ENCODE data around the gene MORN4.
"Not testable (repeated sequence)": the region's sequence is repeated elsewhere in the genome, so short reads cannot be mapped to it uniquely, and the experiment has no call there.

MORN4 gene

GRCh38 chr10:97596101-97597082 lies 36.9 kb downstream of the MORN4 start:
- no peak for DNase-seq

- DNase-seq = no peak
These were observed 39.9 kb downstream of the MORN4 start for GRCh38 chr10:97593421-97593820.

- no peak for DNase-seq
These were observed 42.4 kb downstream of the MORN4 start for GRCh38 chr10:97590748-97591495.

DNA sequence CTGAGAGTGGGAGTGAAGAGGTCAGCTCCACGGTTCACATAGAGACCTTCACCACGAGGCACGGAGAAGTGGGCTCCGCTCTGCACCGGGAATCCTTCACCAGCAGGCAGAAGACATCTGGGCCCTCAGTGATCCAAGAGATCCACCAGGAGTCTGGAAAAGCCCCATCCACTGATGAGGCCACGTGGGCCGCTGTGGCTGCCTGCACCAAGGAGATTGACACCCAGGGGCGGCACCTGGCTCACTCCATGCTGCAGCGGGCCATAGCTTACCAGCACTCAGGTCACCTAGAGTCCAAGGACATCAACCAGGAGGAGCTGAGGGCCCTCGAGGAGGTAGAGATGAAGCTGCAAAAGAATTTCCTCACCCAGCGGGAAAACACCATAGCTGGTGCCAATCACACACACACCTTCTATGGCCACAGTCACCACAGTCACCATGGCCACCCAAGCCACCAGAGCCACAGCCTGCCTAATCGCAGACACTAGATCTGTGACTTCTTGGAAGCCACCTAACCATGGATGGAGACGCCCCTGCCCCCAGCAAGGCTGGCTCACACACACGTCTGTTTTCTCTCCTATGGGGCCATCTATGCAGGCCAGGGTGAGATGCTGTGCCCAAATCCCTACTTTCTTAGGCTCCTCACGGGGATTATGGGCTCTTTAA lies 43.1 kb downstream of the MORN4 start:
- DNase-seq = no peak

DNA sequence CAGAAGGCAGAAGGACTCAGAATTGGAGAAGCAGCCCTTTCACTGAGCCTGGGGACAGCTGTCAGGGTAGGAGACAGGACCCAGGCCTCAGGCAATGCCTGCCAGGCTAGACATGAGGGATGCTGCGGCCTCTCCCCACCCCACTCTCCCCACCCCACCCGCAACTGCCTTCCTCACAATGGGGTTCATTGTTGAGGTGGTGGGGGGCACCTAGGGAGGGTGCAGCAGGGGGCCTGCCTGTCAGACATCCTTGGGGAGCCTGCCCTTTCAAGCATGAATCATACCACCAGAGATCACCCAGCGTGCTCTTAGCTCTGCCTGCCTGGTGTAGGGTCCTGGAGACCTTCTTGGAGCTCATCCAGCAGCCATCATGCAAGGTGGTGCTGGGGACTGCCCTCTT lies 43.8 kb downstream of the MORN4 start, which contains the start of gene C10orf62:
Gene C10orf62, plus strand, starts transcription at position 243 of the 400 bp plus-strand sequence. CDS start 177 bp downstream, outside the sequence.
- no peak for DNase-seq

DNA sequence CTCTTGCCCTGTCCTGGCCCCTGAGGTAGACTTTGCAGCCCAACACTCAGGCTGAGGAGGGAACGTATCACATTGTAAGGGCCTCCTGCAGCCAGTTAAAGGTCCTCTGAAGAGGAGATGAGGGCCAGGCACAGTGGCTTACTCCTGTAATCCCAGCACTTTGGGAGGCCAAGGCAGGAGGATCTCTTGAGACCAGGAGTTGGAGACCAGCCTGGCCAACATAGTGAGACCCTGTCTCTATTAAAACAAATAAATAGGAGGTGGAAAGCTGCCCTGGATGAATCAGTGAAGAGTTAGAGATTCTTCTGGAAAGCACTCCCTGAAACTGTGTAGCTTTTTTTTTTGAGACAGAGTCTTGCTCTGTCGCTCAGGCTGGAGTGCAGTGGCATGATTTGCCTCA lies 46.1 kb downstream of the MORN4 start:
- DNase-seq = no peak

DNA sequence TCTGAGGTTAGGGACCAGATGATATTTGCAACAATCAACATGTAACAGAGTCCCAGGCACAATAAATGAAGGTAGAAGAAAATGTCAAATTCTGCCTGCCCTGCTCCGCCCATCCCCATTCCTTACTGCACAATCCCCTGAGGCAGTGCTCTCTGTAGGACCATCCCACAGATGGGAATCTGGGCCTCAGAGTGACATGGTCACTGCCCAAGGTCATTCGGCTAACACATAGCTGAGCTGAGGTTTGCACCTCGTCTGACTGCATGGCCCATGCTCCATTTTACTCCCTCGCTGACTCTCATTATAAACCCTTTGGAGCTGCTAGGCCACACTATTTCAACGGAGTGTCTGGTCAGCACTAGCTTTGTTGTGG lies 47.9 kb downstream of the MORN4 start:
- DNase-seq = no peak

- no peak for DNase-seq
These were observed 48.4 kb downstream of the MORN4 start for GRCh38 chr10:97584798-97585438.

- no peak for DNase-seq
These were observed 49.1 kb downstream of the MORN4 start, which contains the start of gene HOGA1 for GRCh38 chr10:97584060-97584797. TSS of gene HOGA1 (plus strand) at chr10:97584389. CDS start at chr10:97584704, 315 bp downstream.

GRCh38 chr10:97583476-97583875 lies 49.8 kb downstream of the MORN4 start:
- no peak for DNase-seq

- DNase-seq = no peak
These were observed 51.1 kb downstream of the MORN4 start for GRCh38 chr10:97582169-97582568.

- no peak for DNase-seq
These were observed 52.6 kb downstream of the MORN4 start for GRCh38 chr10:97580421-97581367.

DNA sequence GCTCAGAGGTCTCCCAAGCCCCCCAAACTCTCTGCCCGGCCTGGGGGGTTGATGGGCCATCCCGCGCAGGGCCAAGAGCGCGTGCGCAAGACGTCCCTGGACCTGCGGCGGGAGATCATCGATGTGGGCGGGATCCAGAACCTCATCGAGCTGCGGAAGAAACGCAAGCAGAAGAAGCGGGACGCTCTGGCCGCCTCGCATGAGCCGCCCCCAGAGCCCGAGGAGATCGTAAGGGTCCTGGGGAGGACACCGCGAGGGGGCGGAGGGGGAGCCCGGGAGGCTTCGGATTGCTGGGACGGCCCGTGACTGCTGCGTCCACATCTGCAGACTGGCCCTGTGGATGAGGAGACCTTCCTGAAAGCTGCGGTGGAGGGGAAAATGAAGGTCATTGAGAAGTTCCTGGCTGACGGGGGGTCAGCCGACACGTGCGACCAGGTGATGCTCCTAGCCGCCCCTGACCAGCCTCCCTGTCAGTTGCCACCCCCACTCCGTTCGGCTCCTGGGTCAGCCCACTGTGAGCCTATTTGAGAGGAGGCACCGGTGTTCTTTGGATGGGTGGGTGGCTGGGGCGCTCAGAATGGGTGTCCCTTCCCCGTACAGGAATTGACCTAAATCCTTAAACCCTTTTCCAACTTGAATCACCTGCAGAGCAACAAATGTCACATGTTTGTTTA lies 55.0 kb downstream of the MORN4 start:
- no peak for DNase-seq

DNA sequence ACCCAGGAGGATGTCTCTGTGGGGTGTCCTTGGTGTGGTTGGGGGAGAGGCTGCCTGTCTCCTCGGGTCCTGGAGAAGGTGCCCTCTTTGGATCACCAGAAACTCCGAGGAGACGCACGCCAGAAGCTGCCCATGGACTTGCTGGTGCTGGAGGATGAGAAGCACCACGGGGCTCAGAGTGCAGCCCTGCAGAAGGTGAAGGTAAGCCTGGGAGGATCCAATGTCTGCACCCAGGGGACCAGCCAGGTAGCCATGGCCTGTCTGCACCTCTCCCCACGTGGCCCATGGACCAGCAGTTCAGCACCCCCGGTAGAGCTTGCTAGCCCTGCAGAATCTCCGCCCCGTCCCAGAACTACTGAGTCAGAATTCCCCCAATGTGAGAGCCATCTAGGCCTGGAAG lies 55.6 kb downstream of the MORN4 start:
- no peak for DNase-seq

GRCh38 chr10:97576487-97576886 lies 56.8 kb downstream of the MORN4 start:
- not testable (repeated sequence) for DNase-seq

DNA sequence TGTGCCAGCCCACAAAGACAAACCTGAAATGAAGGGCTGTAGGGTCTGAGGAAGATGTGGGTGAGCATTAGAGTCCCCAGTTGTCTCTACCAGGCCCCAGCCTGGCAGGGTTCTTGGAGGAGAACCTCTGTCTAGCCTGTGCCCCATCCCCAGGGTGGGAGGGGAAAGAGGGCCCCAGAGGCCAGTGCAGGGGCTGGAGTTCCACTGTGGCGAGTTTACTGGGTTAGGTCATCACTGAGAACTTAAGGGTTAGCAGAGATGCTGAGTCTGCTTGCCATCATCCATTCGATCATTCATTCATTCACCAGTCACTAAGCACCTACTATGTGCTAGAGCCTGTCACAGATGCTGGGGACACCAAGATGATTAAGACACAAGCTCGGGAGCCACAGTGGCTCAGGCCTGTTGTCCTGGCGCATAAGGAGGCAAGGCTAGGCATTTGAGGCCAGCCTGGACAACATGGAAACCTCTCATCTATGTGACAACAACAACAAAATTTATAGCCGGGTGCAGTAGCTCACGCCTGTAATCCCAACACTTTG lies 58.1 kb downstream of the MORN4 start:
- no peak for DNase-seq

DNA sequence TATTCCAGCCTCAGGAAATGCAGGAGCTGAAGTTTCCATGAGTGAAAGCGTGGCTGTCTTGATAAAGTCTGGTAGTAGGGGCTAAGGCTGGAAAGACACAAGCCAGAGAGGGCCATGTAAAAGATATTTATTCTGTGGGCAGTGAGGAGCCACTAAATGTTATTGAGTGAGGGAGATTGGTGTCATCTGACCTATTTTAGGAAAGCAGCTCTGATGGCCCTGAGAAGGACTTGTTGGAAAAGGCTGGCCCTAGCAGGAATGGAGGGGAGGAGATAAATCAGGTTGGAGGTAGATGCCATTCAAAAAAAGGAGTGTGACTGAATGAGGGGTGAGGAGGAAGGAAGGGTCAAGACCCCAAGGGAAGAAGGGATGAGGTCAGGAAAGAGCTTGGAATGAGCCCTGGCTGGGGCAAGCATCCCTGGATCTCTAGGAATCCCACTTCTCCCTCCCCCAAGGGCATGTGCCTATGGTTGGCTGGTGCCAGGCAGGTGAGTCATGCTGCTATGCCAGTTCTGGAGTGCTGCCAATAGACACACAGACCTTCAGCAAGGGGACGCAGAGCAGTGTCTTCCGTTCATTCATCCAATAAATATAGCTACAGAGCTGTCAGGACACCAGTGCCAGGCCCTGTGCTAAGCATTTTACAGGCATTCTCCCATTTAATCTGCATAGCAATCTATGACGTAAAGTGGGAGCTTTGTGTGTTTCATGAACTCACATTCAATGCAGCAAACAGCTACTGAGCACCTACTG lies 58.8 kb downstream of the MORN4 start:
- no peak for DNase-seq

GRCh38 chr10:97573672-97574071 lies 59.6 kb downstream of the MORN4 start:
- no peak for DNase-seq

DNA sequence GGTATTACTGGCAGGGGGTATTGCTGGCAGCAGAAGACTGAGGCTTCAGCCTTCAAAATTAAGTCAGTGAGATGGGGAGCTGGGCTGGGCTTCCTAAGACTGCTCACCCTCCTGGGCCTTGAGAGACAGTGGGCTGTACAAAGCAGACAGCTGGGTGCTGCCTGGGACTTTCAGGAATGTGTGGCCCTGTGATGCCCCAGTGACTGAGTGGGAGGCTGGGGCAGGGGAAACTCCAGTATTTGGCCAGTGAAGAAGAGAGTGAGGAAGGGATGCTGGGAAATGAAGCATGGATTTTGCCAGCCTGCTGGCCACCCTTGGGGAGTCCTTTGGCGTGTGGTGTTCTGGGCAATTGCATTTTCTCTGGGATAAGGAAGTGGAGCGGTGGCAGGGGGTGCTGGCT lies 60.3 kb downstream of the MORN4 start:
- no peak for DNase-seq
